ENCODE measurements around the gene QPCT. TPM values are rescaled to one million over a fixed set of nuclear protein-coding genes. Genes with fewer than 3 reads are reported as not detected.

Gene QPCT
- total RNA-seq, 2 experiments from 2014 or later: 0.42 TPM; not detected in 1

- peaks cover 2% of the 10 kb centered on the region for H3K27me3 Mint-ChIP-seq (ENCODE audit: low read depth)
- DNase-seq: peak; percentile 20
- H3K9me3 Mint-ChIP-seq: no peaks in the 10 kb centered on the region
- CTCF ChIA-PET: interaction anchor here (0.8 kb wide), 1 partner anchor 78 kb away, joined by 3 read pairs; no protein-coding TSS in a partner anchor
- H3K27ac Mint-ChIP-seq: peak overlapping the region; percentile 25
- H3K4me1 Mint-ChIP-seq (ENCODE audit: low read depth): peaks cover 61% of the 10 kb centered on the region
- peaks cover 13% of the 10 kb centered on the region for H3K36me3 Mint-ChIP-seq (ENCODE audit: low read depth)
- no peak overlapping the region for H3K4me3 Mint-ChIP-seq
- intact Hi-C loops (cut with micrococcal nuclease): no loop called here
These were observed 26.7 kb upstream of the QPCT start for GRCh38 chr2:37317746-37318145.

- H3K4me3 Mint-ChIP-seq: no peak overlapping the region
- intact Hi-C loops (cut with micrococcal nuclease): no loop called here
- peaks cover 60% of the 10 kb centered on the region for H3K4me1 Mint-ChIP-seq (ENCODE audit: low read depth)
These were observed 26.0 kb upstream of the QPCT start for GRCh38 chr2:37318401-37318800.

GRCh38 chr2:37319754-37320609 is 24.4 kb upstream of the QPCT start:
- H3K9me3 Mint-ChIP-seq: no peaks in the 10 kb centered on the region
- CTCF ChIA-PET: interaction anchor here (0.6 to 0.7 kb wide), 4 partner anchors 17 to 571 kb away, joined by 3 to 6 read pairs (median 4); no protein-coding TSS in a partner anchor
- H3K36me3 Mint-ChIP-seq (ENCODE audit: low read depth): peaks cover 16% of the 10 kb centered on the region
- peaks cover 57% of the 10 kb centered on the region for H3K4me1 Mint-ChIP-seq (ENCODE audit: low read depth)
- H3K27ac Mint-ChIP-seq: no peak overlapping the region
- intact Hi-C loops (cut with micrococcal nuclease): loop anchor here (5.0 kb wide), 3 partner anchors 317 to 963 kb away; partner anchors contain the start of genes CDC42EP3 and CRIM1
- DNase-seq: no peak
- H3K4me3 Mint-ChIP-seq: no peak overlapping the region
- peaks cover 2% of the 10 kb centered on the region for H3K27me3 Mint-ChIP-seq (ENCODE audit: low read depth)

More at GRCh38 chr2:37318401-37318800, 26.0 kb upstream of the QPCT start:
- no peaks in the 10 kb centered on the region for H3K9me3 Mint-ChIP-seq
- CTCF ChIA-PET: no interaction called here
- no peak for DNase-seq
- H3K36me3 Mint-ChIP-seq (ENCODE audit: low read depth): peaks cover 13% of the 10 kb centered on the region
- H3K27ac Mint-ChIP-seq: no peak overlapping the region
- peaks cover 2% of the 10 kb centered on the region for H3K27me3 Mint-ChIP-seq (ENCODE audit: low read depth)

GRCh38 chr2:37321029-37321682 is 23.3 kb upstream of the QPCT start:
- H3K4me1 Mint-ChIP-seq (ENCODE audit: low read depth): peaks cover 56% of the 10 kb centered on the region
- intact Hi-C loops (cut with micrococcal nuclease): loop anchor here (5.0 kb wide), 3 partner anchors 316 to 964 kb away; partner anchors contain the start of genes CDC42EP3 and CRIM1
- H3K4me3 Mint-ChIP-seq: no peak overlapping the region

GRCh38 chr2:37322368-37322767 is 22.1 kb upstream of the QPCT start:
- no peak for DNase-seq
- Mint-ChIP-seq H3K36me3 (ENCODE audit: low read depth) (peaks cover 9% of the 10 kb centered on the region), H3K9me3 (no peaks in the 10 kb centered on the region), H3K4me3 (no peak overlapping the region), H3K4me1 (ENCODE audit: low read depth) (peaks cover 49% of the 10 kb centered on the region), H3K27ac (no peak overlapping the region), H3K27me3 (ENCODE audit: low read depth) (peaks cover 17% of the 10 kb centered on the region)
- intact Hi-C loops (cut with micrococcal nuclease): loop anchor here (1.0 to 5.0 kb wide), 6 partner anchors 22 to 965 kb away; partner anchors contain the start of genes CDC42EP3, CRIM1 and QPCT
- CTCF ChIA-PET: interaction anchor here (1.5 to 1.8 kb wide), 2 partner anchors 15 to 45 kb away, joined by 3 to 4 read pairs; no protein-coding TSS in a partner anchor

More at GRCh38 chr2:37321029-37321682, 23.3 kb upstream of the QPCT start:
- H3K9me3 Mint-ChIP-seq: no peaks in the 10 kb centered on the region
- peaks cover 8% of the 10 kb centered on the region for H3K27me3 Mint-ChIP-seq (ENCODE audit: low read depth)
- CTCF ChIA-PET: interaction anchor here (1.5 kb wide), 1 partner anchor 14 kb away, joined by 4 read pairs; no protein-coding TSS in a partner anchor
- H3K36me3 Mint-ChIP-seq (ENCODE audit: low read depth): peaks cover 13% of the 10 kb centered on the region
- no peak overlapping the region for H3K27ac Mint-ChIP-seq
- DNase-seq: no peak

GRCh38 chr2:37323176-37323780 is 21.2 kb upstream of the QPCT start:
- CTCF ChIA-PET: interaction anchor here (1.1 to 1.8 kb wide), 2 partner anchors 46 to 77 kb away, joined by 3 read pairs; no protein-coding TSS in a partner anchor
- no peaks in the 10 kb centered on the region for H3K9me3 Mint-ChIP-seq
- no peak for DNase-seq
- H3K4me1 Mint-ChIP-seq (ENCODE audit: low read depth): peaks cover 40% of the 10 kb centered on the region
- H3K27me3 Mint-ChIP-seq (ENCODE audit: low read depth): peaks cover 19% of the 10 kb centered on the region
- intact Hi-C loops (cut with micrococcal nuclease): loop anchor here (1.0 to 5.0 kb wide), 7 partner anchors 22 to 966 kb away; partner anchors contain the start of genes CDC42EP3, CEBPZ, CRIM1 and NDUFAF7
- H3K27ac Mint-ChIP-seq: peak overlapping the region; percentile 84
- peaks cover 5% of the 10 kb centered on the region for H3K36me3 Mint-ChIP-seq (ENCODE audit: low read depth)
- peak overlapping the region; percentile 93 for H3K4me3 Mint-ChIP-seq

- Mint-ChIP-seq H3K36me3 (ENCODE audit: low read depth) (peaks cover 5% of the 10 kb centered on the region), H3K4me1 (ENCODE audit: low read depth) (peaks cover 33% of the 10 kb centered on the region), H3K4me3 (peak overlapping the region; percentile 93), H3K9me3 (no peaks in the 10 kb centered on the region), H3K27ac (peak overlapping the region; percentile 84), H3K27me3 (ENCODE audit: low read depth) (peaks cover 19% of the 10 kb centered on the region)
- CTCF ChIA-PET: interaction anchor here (1.1 to 1.8 kb wide), 2 partner anchors 47 to 77 kb away, joined by 3 read pairs; no protein-coding TSS in a partner anchor
- peak; percentile 51 for DNase-seq
- intact Hi-C loops (cut with micrococcal nuclease): loop anchor here (1.0 to 5.0 kb wide), 10 partner anchors 21 to 967 kb away; partner anchors contain the start of genes CDC42EP3, CEBPZ, CRIM1 and EIF2AK2
These were observed 20.5 kb upstream of the QPCT start for GRCh38 chr2:37323781-37324535.

- Mint-ChIP-seq H3K27me3 (ENCODE audit: low read depth) (peaks cover 19% of the 10 kb centered on the region), H3K36me3 (ENCODE audit: low read depth) (peaks cover 5% of the 10 kb centered on the region), H3K4me1 (ENCODE audit: low read depth) (peaks cover 31% of the 10 kb centered on the region), H3K27ac (no peak overlapping the region), H3K4me3 (peak overlapping the region; percentile 66), H3K9me3 (no peaks in the 10 kb centered on the region)
- intact Hi-C loops (cut with micrococcal nuclease): loop anchor here (1.0 to 5.0 kb wide), 6 partner anchors 168 to 967 kb away; partner anchors contain the start of genes CDC42EP3, CRIM1, EIF2AK2 and GPATCH11
- DNase-seq: peak; percentile 76
- CTCF ChIA-PET: no interaction called here
These were observed 20.0 kb upstream of the QPCT start for GRCh38 chr2:37324536-37324785.

GRCh38 chr2:37324786-37325624 is 19.4 kb upstream of the QPCT start, which contains the start of gene PRKD3:
PRKD3 (minus strand) TSS chr2:37324833; CDS start chr2:37316524, 8,309 bp downstream.
- peaks cover 3% of the 10 kb centered on the region for H3K36me3 Mint-ChIP-seq (ENCODE audit: low read depth)
- intact Hi-C loops (cut with micrococcal nuclease): loop anchor here (1.0 to 5.0 kb wide), 6 partner anchors 168 to 968 kb away; partner anchors contain the start of genes CDC42EP3, CRIM1, EIF2AK2 and GPATCH11
- peaks cover 29% of the 10 kb centered on the region for H3K4me1 Mint-ChIP-seq (ENCODE audit: low read depth)

GRCh38 chr2:37325625-37326071 is 18.8 kb upstream of the QPCT start:
- DNase-seq: no peak
- Mint-ChIP-seq H3K4me3 (peak overlapping the region; percentile 70), H3K27me3 (ENCODE audit: low read depth) (peaks cover 17% of the 10 kb centered on the region), H3K4me1 (ENCODE audit: low read depth) (peaks cover 27% of the 10 kb centered on the region), H3K27ac (no peak overlapping the region), H3K36me3 (ENCODE audit: low read depth) (peaks cover 3% of the 10 kb centered on the region), H3K9me3 (no peaks in the 10 kb centered on the region)
- CTCF ChIA-PET: no interaction called here
- intact Hi-C loops (cut with micrococcal nuclease): loop anchor here (2.0 kb wide), 2 partner anchors 169 to 241 kb away; partner anchors contain the start of genes EIF2AK2, GPATCH11 and HEATR5B

More at GRCh38 chr2:37324786-37325624, 19.4 kb upstream of the QPCT start, which contains the start of gene PRKD3:
- CTCF ChIA-PET: no interaction called here
- H3K4me3 Mint-ChIP-seq: peak within 1 kb of the TSS; percentile 93
- peak; percentile 51 for DNase-seq
- no peaks in the 10 kb centered on the region for H3K9me3 Mint-ChIP-seq
- H3K27ac Mint-ChIP-seq: peak within 1 kb of the TSS; percentile 84
- H3K27me3 Mint-ChIP-seq (ENCODE audit: low read depth): peaks cover 17% of the 10 kb centered on the region
